Liver (tissue), 3 donors: ENCODE results near the gene MYCBPAP.

ENCODE experiments used
- TAF1 ChIP-seq: conservative IDR thresholded peaks from 2 replicates; pipeline ENCODE4 v1.6.1; 2016; ENCODE audit warnings: antibody characterized with exemption, mild to moderate bottlenecking
- TF ChIP-seq, protein P1 (sequence below): fragments of 150-350 bp; IDR thresholded peaks from 2 replicates; pipeline ENCODE4 v1.5.1; 2017; ENCODE audit warnings: improper control_type of control experiment, low read depth, low read length; ENCODE audit not compliant: missing input control
- TF ChIP-seq, protein P2 (sequence below): IDR thresholded peaks from 2 replicates; pipeline ENCODE4 v1.6.1; 2016; ENCODE audit warnings: antibody characterized with exemption
- donor health status: healthy.
- donor health status: healthy.

DNA sequence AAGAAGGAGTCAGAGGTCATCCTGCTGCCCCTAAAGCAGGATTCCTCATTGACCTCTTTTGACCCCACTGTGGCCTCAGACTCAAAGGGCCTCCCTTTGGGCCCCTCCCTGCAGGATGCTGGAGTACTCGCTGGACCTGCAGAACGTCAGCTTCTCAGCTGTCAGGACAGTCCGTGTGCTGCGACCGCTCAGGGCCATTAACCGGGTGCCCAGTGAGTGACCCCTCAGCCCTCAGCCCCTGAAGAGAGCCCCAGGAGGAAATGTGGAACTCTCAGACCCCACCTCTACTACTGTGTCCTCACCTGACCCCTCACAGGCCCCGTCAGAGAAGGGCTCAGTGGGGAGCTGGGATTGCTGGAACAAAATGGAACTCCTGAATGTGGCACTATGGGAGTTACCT is 61.4 kb downstream of the MYCBPAP start:
- TF ChIP-seq TAF1, result no peak
- TF ChIP-seq, protein P1, sequence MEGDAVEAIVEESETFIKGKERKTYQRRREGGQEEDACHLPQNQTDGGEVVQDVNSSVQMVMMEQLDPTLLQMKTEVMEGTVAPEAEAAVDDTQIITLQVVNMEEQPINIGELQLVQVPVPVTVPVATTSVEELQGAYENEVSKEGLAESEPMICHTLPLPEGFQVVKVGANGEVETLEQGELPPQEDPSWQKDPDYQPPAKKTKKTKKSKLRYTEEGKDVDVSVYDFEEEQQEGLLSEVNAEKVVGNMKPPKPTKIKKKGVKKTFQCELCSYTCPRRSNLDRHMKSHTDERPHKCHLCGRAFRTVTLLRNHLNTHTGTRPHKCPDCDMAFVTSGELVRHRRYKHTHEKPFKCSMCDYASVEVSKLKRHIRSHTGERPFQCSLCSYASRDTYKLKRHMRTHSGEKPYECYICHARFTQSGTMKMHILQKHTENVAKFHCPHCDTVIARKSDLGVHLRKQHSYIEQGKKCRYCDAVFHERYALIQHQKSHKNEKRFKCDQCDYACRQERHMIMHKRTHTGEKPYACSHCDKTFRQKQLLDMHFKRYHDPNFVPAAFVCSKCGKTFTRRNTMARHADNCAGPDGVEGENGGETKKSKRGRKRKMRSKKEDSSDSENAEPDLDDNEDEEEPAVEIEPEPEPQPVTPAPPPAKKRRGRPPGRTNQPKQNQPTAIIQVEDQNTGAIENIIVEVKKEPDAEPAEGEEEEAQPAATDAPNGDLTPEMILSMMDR, result no peak
- TF ChIP-seq, protein P2, sequence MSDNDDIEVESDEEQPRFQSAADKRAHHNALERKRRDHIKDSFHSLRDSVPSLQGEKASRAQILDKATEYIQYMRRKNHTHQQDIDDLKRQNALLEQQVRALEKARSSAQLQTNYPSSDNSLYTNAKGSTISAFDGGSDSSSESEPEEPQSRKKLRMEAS, result no peak
